HCT116 (cell line): ENCODE results near the gene CEBPA. TPM values are rescaled to one million over a fixed set of nuclear protein-coding genes. Genes with fewer than 3 reads are reported as not detected.

Source experiments
- ATAC-seq: fragments of 200-7000 bp; cut with Tn5 transposase; 2 replicates; pipeline ENCODE4 v1.9.1; 2020; ENCODE audit warnings: mild to moderate bottlenecking, moderate library complexity
- BruUV-seq: library from RNA; stranded (reverse); fragments of 400-500 nt; replicated peaks from 2 replicates; lab custom pipeline; 2021; lab: Mats Ljungman, UMichigan
- CTCF ChIA-PET: fragments of 300-600 bp; sonication (Branson Sonifier 250); formaldehyde crosslinking; loops from one replicate; lab custom pipeline; 2021; ENCODE audit warnings: antibody characterized with exemption; lab: Charles Lee
- POLR2A ChIA-PET: fragments of 300-600, 350-600 bp; sonication (Branson Sonifier 250); formaldehyde crosslinking; loops from one replicate; lab custom pipeline; 2021; ENCODE audit warnings: antibody characterized with exemption; lab: Charles Lee
- RAD21 ChIA-PET, 2 experiments: fragments of 300-600 bp; sonication (Branson Sonifier 250); formaldehyde crosslinking; loops; one replicate each; lab custom pipeline; 2023; ENCODE audit warnings: low total read pairs in 2 of 2; ENCODE audit not compliant: uncharacterized antibody in 2 of 2, unreplicated experiment in 2 of 2, low non-redundant PET in 1 of 2; lab: Charles Lee
- DNase-seq: peaks from one replicate; pipeline ENCODE4 v3.0.0-alpha.2; 2010; ENCODE audit warnings: low read depth, low spot score
- H2AFZ ChIP-seq: fragments of 200-600 bp; shearing (Covaris generic), sonication (generic); 2 replicates; pipeline ENCODE4 v1.6.1; 2017; ENCODE audit warnings: low read depth, mixed run types, mixed read lengths, antibody characterized with exemption, low read length; ENCODE audit not compliant: poor library complexity, severe bottlenecking
- H3K27ac ChIP-seq: 2 replicates; pipeline ENCODE4 v1.5.1; 2012; ENCODE audit warnings: low read depth, low read length
- H3K27me3 ChIP-seq: fragments of 200-600 bp; sonication (generic); 2 replicates; pipeline ENCODE4 v1.6.1; 2016; ENCODE audit warnings: mixed run types, low read length, mixed read lengths; ENCODE audit not compliant: insufficient read depth
- H3K36me3 ChIP-seq, 2 experiments: fragments of 200-500 bp in 1 of 2; fragments of 200-600 bp in 1 of 2; sonication (Bioruptor generic) in 1 of 2; sonication (generic) in 1 of 2; 2 replicates each; pipeline versions ENCODE4 v1.5.1 to v1.6.1; 2014 to 2016; ENCODE audit warnings: low read length in 2 of 2, inconsistent platforms in 1 of 2, mixed read lengths in 1 of 2, mixed run types in 1 of 2; ENCODE audit not compliant: insufficient read depth in 2 of 2, control insufficient read depth in 1 of 2
- H3K4me1 ChIP-seq, 2 experiments: fragments of 200-600 bp in 1 of 2; sonication (generic) in 1 of 2; 2 replicates each; pipeline versions ENCODE4 v1.5.1 to v1.6.1; 2012 to 2017; ENCODE audit warnings: low read length in 2 of 2, inconsistent platforms in 1 of 2, mild to moderate bottlenecking in 1 of 2, mixed read lengths in 1 of 2, mixed run types in 1 of 2, moderate library complexity in 1 of 2; ENCODE audit not compliant: insufficient read depth in 2 of 2, control insufficient read depth in 1 of 2
- H3K4me2 ChIP-seq: fragments of 200-600 bp; sonication (generic); 2 replicates; pipeline ENCODE4 v1.6.1; 2017; ENCODE audit warnings: mixed run types, low read length, mixed read lengths
- H3K4me3 ChIP-seq, 2 experiments: fragments of 200-600 bp in 1 of 2; sonication (generic) in 1 of 2; replicated peaks in 1 of 2; 2 replicates each; pipeline ENCODE4 v1.5.1; 2011 to 2016; ENCODE audit warnings: low read length in 2 of 2, control low read depth in 1 of 2, low read depth in 1 of 2, mild to moderate bottlenecking in 1 of 2, mixed read lengths in 1 of 2, mixed run types in 1 of 2
- H3K79me2 ChIP-seq: fragments of 200-600 bp; sonication (generic); 2 replicates; pipeline ENCODE4 v1.6.1; 2017; ENCODE audit warnings: mild to moderate bottlenecking, mixed run types, low read length, moderate library complexity, mixed read lengths; ENCODE audit not compliant: insufficient read depth
- H3K9ac ChIP-seq: fragments of 200-600 bp; sonication (generic); 2 replicates; pipeline ENCODE4 v1.6.1; 2016; ENCODE audit warnings: low read length, mixed read lengths
- H3K9me2 ChIP-seq: fragments of 200-600 bp; sonication (generic), shearing (Covaris generic); 2 replicates; pipeline ENCODE4 v1.6.1; 2017; ENCODE audit warnings: mixed run types, mild to moderate bottlenecking, moderate library complexity; ENCODE audit not compliant: insufficient read depth
- H3K9me3 ChIP-seq, 2 experiments: fragments of 200-500 bp in 1 of 2; fragments of 200-600 bp in 1 of 2; sonication (Bioruptor generic) in 1 of 2; sonication (generic) in 1 of 2; 2 replicates each; pipeline ENCODE4 v1.6.1; 2014 to 2017; ENCODE audit warnings: low read length in 2 of 2, mixed read lengths in 2 of 2, inconsistent platforms in 1 of 2, low read depth in 1 of 2, mild to moderate bottlenecking in 1 of 2, mixed run types in 1 of 2, moderate library complexity in 1 of 2; ENCODE audit not compliant: control insufficient read depth in 1 of 2, insufficient read depth in 1 of 2
- H4K20me1 ChIP-seq: fragments of 200-600 bp; sonication (generic), shearing (Covaris generic); 2 replicates; pipeline ENCODE4 v1.6.1; 2017; ENCODE audit warnings: mixed run types, mild to moderate bottlenecking, moderate library complexity; ENCODE audit not compliant: insufficient read depth
- CBX3 ChIP-seq: IDR thresholded peaks from 2 replicates; pipeline ENCODE4 v1.6.1; 2012; ENCODE audit warnings: low read depth
- EZH2 ChIP-seq: fragments of 200-600 bp; sonication (generic); IDR thresholded peaks from 2 replicates; pipeline ENCODE4 v1.6.1; 2017; ENCODE audit warnings: antibody characterized with exemption, mixed run types
- POLR2A ChIP-seq: IDR thresholded peaks from 2 replicates; pipeline ENCODE4 v1.7.0; 2011; ENCODE audit warnings: borderline replicate concordance; ENCODE audit not compliant: insufficient read depth, insufficient read length; ENCODE audit errors: extremely low read depth
- RAD21 ChIP-seq: IDR thresholded peaks from 2 replicates; pipeline ENCODE4 v1.6.1; 2012; ENCODE audit warnings: low read depth, mild to moderate bottlenecking
- SRF ChIP-seq: IDR thresholded peaks from 2 replicates; pipeline ENCODE4 v1.6.1; 2012; ENCODE audit warnings: low read depth
- ZFX ChIP-seq: fragments of 450-650 bp; IDR thresholded peaks from 2 replicates; pipeline ENCODE4 v1.6.1; 2017
- intact Hi-C: fragments of 100-400 bp; cut with micrococcal nuclease; formaldehyde crosslinking; loops from 2 replicates; pipeline ENCODE4 v1.10.0; 2022
- total RNA-seq: library from RNA; stranded (reverse); gene quantifications from one replicate; pipeline ENCODE4 v1.2.1, GENCODE V29; 2021; ENCODE audit not compliant: unreplicated experiment
- TF ChIP-seq, protein P1 (sequence below): IDR thresholded peaks from 2 replicates; pipeline ENCODE4 v1.6.1; 2012; ENCODE audit warnings: low read depth

CEBPA gene
- total RNA-seq, 1 experiment from 2014 or later, result 7.0 TPM

DNA sequence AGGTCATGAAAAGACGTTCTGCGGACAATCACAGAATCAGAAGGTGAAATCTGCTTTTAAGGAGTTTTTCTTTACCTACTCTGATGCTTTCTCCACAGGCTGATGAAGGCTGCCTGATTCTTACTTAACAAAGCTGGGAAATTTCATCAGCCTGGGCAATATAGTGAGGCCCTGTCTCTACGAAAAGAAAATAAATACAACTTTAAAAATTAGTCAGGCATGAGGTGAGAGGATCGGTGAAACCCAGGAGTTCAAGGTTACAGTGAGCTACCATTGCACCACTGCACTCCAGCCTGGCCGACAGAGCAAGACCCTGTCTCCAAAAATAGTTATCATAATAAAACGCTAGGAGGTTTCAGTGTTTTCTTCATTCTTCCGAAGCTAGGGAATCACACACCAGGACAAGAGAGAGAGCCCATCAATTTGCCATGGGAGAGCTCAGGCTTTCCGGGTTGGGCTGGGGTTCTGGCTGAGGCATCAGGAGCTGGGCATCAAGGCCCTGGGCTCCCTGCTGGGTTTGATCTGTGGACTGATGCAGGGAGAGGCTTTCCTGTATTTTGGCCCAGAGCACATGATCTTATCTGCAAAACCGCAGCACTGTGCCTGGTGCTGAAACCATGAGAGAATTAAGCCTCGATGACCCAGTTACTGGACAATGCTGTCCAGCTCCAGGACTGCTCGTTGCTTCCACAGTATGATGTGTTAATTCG, 46.1 kb upstream of the CEBPA start:
- Histone ChIP-seq H3K27ac (no peak overlapping the region), H3K4me3 (no peak overlapping the region), H3K4me1 (no peaks in the 10 kb centered on the region; a peak in 1 of 4 replicates), H3K79me2 (no peaks in the 10 kb centered on the region), H3K27me3 (peaks cover 16% of the 10 kb centered on the region; the same call in 1 of the 2 replicates), H3K9me2 (no peaks in the 10 kb centered on the region), H3K9me3 (no peaks in the 10 kb centered on the region), H3K4me2 (no peak overlapping the region), H3K36me3 (no peaks in the 10 kb centered on the region), H2AFZ (no peak overlapping the region), H3K9ac (no peak overlapping the region), H4K20me1 (no peaks in the 10 kb centered on the region)
- ChIA-PET CTCF (no interaction called here), RAD21 (no interaction called here), POLR2A (no interaction called here)
- BruUV-seq, result no TSS peak
- TF ChIP-seq CBX3, result no peak
- TF ChIP-seq, protein P1, sequence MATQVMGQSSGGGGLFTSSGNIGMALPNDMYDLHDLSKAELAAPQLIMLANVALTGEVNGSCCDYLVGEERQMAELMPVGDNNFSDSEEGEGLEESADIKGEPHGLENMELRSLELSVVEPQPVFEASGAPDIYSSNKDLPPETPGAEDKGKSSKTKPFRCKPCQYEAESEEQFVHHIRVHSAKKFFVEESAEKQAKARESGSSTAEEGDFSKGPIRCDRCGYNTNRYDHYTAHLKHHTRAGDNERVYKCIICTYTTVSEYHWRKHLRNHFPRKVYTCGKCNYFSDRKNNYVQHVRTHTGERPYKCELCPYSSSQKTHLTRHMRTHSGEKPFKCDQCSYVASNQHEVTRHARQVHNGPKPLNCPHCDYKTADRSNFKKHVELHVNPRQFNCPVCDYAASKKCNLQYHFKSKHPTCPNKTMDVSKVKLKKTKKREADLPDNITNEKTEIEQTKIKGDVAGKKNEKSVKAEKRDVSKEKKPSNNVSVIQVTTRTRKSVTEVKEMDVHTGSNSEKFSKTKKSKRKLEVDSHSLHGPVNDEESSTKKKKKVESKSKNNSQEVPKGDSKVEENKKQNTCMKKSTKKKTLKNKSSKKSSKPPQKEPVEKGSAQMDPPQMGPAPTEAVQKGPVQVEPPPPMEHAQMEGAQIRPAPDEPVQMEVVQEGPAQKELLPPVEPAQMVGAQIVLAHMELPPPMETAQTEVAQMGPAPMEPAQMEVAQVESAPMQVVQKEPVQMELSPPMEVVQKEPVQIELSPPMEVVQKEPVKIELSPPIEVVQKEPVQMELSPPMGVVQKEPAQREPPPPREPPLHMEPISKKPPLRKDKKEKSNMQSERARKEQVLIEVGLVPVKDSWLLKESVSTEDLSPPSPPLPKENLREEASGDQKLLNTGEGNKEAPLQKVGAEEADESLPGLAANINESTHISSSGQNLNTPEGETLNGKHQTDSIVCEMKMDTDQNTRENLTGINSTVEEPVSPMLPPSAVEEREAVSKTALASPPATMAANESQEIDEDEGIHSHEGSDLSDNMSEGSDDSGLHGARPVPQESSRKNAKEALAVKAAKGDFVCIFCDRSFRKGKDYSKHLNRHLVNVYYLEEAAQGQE, result no peak
- no peak for TF ChIP-seq ZFX
- no peak for TF ChIP-seq POLR2A
- no peak for TF ChIP-seq RAD21
- ATAC-seq, result no peak
- intact Hi-C loops, result no loop called here
- DNase-seq, result no peak

DNA sequence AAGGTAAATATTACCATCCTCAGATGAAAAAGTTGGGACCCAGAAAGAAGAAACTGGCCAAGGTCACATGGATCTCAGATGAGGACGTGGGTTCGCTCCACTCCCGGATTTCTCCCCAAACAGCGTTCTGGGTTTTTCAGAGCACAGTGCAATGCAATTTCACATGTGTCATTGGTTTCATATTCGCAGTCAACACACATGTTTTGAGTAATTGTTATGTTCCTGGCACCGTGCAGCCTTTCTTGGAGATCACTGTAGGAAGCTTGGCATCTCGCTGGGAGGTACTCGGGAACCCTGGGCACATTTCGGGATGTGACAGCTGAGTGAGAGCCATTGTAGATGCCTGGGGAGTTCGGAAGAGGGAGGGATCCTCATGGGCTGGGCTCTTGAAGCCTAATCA, 45.0 kb upstream of the CEBPA start:
- ChIA-PET RAD21 (no interaction called here), CTCF (no interaction called here), POLR2A (no interaction called here)
- Histone ChIP-seq H4K20me1 (no peaks in the 10 kb centered on the region), H3K27me3 (peaks cover 16% of the 10 kb centered on the region; the same call in 1 of the 2 replicates), H3K79me2 (no peaks in the 10 kb centered on the region), H3K9ac (no peak overlapping the region), H3K27ac (no peak overlapping the region), H3K4me1 (no peaks in the 10 kb centered on the region; a peak in 1 of 4 replicates), H3K4me3 (no peak overlapping the region), H3K36me3 (no peaks in the 10 kb centered on the region), H2AFZ (no peak overlapping the region), H3K4me2 (no peak overlapping the region), H3K9me3 (no peaks in the 10 kb centered on the region), H3K9me2 (no peaks in the 10 kb centered on the region)
- no peak for DNase-seq
- ATAC-seq, result no peak
- no TSS peak for BruUV-seq
- intact Hi-C loops, result no loop called here
- TF ChIP-seq SRF, result no peak
- no peak for TF ChIP-seq EZH2
- TF ChIP-seq CBX3, result no peak
